Suppressor macrophage treated with lipopolysaccharide for 1 hour (primary cell): ENCODE results near the gene PIR.
A peak's percentile ranks its signal among the peaks of the same experiment; 100 is the strongest.

ENCODE experiments used
- DNase-seq, 3 donors: peaks; one replicate each; pipeline ENCODE4 v3.0.0-alpha.2; 2020 to 2022

Gene PIR

DNA sequence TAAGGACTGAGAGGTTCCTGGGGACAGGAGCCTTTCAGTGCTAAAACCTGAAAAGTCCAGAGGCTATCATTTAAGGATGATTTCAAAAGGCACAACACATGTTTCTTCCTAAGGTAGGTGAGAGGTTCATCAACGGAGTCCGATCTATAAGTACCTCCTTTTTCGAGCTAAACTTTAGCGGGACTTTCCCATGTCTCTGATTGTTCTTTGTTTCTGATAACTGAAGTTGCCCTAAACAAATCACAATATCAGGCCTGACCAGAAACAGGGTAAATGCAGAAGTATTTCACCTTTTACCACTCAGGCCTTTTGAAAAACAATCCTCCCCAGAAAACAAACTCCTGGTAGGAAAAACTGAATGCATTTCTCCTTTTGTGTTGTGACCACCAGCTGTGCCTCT, 17.6 kb downstream of the PIR start:
- DNase-seq = no peak

DNA sequence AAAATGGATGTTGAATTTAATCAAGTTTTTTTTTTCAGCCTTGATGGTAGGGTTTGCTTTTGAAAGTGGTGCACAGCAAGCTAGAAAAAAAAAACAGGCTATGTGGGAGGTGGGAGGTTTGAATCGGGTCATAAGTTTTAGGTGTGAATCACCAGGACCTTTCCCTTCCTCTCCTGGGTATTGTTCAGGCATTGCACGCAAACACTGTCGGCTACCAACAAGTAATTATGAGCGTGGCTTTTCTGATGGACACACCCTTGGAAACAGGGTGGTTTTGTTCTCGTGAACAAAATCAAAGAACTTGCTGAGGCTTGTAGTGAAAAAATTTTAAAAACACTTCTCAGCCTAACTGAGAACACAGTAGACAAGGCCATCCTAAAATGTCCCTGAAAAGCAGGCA, 18.1 kb downstream of the PIR start:
- DNase-seq = no peak

DNA sequence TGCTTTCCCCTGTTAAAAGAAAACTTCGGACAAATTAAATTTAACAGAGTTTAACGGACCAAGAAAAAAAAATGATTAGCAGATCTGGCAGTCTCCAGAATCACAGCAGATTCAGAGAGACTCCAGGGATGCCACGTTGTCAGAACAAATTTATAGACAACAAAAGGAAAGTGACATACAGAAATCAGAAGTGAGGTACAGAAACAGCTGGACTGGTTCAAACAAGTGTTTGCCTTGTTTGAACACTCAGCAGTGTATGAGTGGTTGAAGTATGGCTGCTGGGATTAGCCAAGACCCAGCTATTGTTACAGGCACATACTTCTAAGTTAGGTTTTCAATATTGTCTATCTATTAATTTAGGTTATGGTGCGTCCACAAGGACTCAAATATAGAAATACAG, 19.1 kb downstream of the PIR start:
- DNase-seq = no peak

DNA sequence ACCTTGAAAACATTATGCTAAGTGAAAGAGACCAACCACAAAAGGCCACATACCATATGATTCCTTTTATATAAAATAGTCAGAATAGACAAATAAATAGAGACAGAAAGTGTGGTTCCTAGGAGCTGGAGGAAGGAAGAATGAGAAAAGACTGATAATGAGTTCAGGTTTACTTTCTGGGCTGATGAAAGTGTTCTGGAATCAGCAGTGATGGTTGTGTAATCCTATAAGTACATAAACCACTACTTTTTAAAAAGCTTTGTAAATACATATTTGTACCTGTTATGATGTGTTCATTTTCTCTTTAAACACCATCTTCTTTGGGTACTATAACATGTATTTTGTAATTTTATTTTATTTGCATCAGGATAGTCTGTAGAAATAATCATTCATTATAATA, 20.6 kb downstream of the PIR start:
- DNase-seq = no peak

DNA sequence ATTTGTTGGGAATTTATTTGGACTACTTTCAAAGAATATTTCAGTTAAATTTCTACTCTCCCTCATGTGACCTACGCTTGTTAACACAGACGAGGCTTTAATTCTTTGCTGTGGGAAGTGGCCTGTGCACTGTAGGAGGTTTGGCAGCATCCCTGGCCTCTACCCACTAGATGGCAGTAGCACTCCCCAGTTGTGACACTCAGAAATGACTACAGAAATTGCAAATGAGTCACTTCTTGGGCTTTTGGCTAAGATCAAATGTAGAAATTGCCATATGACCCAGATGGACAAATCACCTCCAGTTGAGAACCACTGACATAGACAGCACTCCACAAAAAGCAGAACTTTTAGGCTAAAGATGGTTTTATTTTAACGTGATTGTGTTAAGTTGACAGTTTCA, 22.1 kb downstream of the PIR start:
- peak; percentile 69 to 90 (median 74) for DNase-seq

DNA sequence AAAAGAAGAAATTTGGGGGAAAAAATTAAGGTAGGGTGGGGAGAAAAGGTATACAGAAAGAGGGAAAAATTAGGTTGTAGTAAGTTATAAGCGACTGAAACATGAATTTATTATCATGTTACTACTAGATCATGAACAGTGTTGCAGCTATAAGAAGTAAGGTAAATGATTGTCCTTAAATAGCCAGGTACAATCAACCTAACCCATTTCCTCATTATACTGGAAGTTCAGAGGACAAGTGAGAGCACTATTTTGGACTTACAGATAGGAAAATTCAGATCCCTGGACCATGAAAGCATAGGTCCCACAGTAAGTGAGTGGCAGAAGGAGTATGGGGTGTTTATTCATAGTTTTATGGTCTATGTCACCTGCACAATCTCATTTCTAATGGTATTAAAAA, 23.5 kb downstream of the PIR start:
- DNase-seq = no peak

DNA sequence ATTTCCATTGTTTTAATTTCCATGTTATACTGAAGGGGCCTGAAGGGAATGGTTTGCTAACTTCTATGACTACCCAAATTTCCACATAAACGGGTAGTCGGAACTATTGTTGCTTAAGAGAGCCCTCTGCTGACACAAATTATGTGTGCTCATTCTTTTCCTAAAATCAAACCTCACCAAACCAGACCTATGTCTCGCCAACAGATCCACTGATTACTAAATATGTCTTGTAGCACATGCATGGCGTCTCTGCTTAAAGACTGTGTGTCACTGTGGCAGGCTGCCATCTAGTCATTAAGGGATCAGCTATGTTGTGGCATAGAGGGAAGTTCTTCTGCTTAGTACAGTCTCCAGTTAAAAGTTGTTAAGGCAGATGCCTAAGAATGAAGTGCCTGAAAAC, 25.1 kb downstream of the PIR start:
- DNase-seq = peak; percentile 45 to 65 (median 62)

DNA sequence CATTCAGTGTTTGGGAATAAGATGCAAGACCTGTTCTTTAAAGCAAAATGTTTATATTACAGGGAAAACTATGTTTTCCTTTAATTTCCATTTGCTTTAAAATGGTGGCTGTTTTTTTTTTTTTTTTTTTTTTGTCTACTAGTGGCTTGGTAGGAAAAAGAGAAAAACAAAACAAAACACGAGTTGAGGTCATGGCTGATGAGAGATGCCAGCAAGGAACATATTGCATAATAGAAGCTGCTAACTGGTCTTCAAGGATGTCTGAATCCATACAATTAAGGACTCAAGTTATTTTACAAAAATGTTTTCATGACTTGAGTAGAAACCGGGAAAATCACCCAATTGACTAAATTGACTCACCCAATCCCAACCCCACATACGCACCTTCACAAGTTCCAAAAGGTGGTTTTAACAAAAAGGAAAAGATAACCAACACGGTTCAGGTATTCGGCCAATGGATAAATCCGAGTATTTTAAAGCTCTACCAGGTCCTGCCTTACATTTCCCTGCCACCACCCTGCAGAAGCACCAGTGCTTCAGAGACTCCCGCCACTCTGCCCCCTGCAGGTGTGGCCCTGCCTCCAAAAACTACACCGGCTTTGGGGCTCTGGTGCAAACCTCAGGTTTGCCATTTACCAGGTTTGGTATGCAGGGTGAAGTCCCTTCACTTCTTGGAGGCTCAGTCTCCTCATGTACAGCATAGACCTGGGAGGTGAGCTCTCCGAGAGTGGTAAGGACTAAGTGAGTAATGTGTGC, 27.1 kb downstream of the PIR start:
- no peak for DNase-seq

DNA sequence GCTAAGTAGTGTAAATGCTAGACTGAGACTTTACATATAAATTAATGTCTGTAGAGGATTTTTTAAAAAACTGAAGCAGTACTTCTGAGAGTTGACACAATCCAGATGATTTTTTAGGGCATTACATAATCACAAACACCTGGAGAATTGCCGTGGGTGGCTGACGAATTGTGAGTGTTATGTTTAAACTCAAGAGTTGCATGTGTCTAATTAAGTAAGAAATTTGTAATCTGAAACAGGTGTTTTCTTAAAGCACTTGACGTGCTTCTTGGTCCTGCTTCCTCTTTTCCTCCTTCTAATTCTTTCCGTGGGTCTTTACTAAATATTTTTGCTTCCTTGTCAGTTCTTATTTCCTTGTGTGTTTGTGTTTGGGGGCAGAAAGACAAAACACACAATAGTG, 27.8 kb downstream of the PIR start:
- no peak for DNase-seq

DNA sequence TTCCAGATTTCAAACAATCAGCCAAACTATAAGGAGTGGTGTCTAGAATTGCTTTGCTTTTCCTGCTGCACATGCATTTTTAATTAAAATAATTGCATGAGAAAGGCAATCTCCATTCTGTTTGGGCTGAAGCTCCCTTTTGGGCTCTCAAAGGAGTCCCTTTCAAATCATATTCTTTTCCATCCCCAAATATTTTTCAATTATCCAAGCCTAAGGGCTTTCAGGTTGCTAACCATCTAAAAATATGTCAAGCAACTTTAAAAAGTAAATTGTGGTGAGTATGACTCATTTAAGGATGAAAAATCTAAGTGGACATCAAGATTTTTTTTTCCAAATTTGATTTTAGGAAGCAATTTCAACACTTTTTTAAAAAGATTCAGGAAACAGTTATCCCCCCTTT, 28.4 kb downstream of the PIR start:
- DNase-seq = no peak

DNA sequence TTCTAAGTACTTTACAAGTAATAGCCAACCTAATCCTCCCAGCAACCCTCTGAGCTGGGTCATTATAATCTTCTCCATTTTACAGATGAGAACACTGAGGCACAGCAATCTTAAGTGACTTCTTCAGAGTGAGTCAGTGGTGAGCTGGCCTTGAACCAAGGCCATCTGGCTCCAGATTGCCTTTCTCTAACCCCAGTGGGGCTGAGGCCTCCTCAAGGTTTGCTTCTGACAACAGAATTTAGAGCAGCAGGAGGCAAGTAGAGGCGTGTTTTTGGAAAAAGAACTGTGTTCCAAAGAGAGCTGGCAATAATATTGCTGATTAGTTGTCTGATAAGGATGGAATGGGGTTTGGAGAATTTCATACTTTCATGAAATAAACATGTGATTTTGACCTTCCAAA, 41.2 kb downstream of the PIR start:
- DNase-seq = no peak

DNA sequence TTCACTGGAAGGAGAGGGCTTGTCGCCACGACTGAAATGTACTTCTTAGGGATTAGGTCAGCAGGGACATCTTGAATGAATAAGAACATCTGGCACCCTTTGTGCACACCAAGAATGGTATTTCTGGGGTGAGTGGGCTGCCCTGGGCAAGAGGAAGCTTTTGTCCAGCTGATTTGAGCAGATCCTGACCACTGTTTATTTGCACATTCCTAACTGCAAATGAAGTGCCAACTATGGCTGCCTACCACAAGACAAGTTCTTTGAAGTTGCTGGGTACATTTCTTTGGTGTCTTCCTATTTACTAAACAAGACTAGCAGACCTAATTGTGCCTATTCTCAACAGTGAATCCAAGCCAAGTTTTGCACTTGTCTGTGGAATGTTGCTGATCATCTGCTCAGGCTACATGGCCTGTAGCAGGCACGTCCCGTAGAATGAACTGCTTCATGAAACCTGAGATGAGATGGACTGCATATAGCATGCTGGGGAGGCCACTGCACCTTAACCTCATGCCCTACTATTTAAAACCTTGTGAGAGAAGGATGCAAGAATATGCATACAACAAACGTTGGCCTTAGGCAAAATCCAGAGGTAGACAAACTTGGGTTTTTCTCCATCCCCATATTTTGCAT, 45.0 kb downstream of the PIR start:
- no peak for DNase-seq

DNA sequence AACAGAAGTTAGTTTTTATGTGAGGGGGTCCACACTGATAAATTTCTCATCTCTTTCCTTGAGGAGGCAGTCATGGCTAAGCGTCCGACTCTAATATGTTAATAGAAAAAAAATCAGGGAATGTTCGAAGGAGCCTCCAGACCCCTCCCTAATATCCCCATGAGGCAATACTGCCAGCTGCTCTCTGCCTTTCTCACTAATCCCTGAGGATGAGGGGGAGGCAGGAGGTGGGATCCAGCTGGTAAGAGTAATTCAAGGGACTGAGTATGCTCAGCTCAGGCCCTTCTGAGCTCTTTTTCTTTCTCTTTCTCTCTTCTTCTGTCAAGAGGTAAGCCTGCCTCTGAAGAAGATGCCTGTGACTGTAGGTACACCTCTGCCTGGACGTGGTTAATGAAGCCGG, 51.7 kb downstream of the PIR start:
- no peak for DNase-seq

DNA sequence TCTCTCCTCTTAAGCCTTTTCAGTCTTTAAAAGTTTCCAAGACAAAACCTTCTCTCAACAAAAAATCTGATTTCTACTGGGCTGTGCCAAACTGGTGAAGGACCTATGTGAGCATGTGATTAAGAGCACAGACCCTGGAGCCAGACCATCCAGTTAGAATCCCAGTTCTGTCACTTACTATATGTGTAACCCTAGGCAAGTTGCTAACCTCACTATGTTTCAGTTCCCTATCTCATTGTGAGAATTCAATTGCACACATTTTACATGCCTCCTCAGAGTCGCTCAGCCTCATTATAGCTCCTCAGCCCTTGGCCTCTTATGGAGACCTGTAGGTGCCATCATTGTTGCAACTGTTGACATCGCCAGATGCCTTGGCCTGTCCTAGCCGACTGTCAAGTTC, 54.8 kb downstream of the PIR start:
- DNase-seq = peak in 1 of 3 donors; percentile 27

DNA sequence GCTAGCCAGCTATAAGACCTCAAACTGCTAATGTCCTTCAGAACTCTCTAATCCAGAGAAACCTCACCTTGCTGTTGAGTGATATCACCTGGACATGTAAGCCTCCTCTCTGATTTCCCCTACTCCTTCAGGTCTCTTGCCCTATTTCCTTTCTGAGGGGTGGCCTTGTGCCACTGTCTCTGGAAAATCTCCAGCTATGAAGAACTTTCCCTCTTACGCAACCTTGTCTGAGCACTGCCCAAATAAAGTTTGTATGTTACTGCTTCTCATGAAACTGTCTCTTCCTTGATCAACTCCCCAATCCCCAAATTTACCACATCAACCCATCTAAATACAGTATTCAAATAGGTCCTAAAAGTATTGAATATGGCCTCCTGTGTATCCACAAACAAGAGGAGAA, 55.4 kb downstream of the PIR start:
- DNase-seq = peak in 1 of 3 donors; percentile 6

DNA sequence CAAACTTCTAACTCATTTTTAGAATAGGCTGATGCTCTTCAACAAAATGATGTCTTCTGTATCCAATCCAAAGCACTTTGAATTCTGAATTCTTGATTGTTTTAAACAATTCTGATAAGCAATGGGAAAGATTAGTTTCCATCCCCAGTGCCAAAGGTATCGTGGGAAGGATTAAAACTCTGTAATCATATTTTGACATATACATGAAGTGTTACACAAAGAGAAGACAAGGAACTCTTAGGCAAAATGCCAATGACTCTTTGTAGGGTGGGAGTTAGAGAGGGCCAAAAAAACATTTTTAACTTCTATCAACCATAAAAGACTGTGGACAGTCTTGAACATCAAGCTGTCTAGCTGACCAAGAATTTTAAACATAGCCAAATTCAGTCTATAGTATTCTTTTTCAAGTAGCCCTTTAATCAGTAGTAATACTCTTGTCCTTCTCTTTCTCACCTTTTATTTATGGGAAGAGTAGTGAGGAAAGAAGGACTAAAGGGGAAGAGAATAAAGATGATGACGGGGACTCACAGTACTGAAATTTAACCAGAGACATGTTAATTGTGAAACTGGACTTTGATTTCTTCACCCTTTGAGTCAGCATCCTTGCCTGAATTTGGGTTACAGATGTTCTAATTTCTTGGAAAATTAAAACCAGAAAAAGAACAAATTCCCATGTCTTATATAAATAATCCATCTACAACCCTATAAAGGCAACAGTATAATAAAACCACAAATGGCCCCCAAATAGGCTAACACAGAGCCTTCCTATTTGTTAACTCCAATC, 57.1 kb downstream of the PIR start:
- DNase-seq = peak in 2 of 3 donors; percentile 26 to 47

DNA sequence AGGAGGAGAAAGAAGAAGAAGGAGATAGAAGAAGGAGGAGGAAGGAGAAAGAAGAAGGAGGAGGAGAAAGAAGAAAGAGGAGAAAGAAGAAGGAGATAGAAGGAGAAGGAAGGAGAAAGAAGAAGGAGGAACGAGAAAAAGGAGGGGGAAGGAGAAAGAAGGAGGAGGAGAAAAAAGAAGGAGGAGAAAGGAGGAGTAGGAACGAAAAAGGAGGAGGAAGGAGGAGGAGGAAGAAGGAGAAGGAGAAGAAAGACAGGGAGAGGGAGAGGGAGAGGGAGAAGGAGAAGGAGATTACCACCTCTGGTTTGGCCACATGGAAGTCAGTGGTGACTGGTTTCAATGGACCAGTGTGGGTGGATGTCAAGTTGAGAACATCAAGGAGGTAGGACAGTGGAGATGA, 58.9 kb downstream of the PIR start:
- no peak for DNase-seq

DNA sequence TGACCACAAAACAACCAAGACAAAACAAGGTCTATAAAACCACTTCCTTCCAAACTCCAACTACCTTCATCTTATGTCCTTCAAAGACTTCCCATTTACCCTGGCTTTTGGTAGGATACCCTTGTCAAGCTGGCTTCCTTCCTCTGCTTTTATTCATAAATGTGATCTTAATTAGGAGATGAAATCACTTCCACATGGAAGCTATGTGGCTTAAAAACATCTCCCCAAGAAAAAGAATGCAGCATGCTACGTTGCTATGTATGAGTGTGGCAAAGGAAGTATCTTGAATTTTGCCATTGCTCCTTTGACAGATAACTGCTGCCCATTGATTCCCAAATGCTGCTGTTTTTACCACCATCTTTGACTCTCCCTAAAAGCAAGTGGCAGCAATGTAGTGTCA, 62.5 kb downstream of the PIR start:
- no peak for DNase-seq

DNA sequence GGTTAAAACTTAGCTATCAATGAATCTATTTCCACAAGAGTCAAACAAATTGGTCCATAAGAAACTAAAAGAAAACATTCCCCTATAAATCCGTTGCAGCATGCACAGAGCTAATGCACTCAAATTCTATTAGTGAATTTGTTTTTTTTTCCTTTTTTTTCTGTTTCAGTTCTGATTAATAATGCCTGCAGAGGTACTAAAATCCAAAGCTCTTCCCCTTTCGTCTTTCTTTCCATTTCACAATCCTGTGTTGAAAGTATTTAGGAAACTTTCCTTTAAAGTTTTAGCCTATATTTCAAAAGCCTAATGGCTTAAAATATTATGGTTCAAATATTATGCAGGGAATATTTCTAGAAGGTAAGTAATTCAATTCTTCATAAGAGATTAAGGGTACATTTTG, 63.1 kb downstream of the PIR start:
- DNase-seq = peak in 1 of 3 donors; percentile 30

DNA sequence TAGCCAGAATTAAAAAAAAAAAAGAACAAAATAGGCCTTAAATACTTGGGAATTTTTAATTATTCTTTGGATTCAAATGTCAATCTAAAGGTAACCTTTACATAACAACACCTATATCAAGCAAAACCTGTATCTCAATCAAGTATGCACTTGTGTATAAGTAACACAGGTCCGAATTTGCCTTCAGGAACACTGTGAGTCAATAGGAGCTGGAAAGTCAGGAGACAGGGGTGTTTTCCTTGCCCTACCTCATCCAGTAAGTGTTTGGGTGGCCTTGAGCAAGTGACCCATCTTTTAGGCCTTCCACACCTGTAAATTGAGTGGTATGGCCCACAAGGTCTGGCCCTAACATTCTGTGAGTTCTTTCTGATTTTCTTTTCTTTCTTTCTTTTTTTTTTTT, 68.1 kb downstream of the PIR start:
- no peak for DNase-seq

DNA sequence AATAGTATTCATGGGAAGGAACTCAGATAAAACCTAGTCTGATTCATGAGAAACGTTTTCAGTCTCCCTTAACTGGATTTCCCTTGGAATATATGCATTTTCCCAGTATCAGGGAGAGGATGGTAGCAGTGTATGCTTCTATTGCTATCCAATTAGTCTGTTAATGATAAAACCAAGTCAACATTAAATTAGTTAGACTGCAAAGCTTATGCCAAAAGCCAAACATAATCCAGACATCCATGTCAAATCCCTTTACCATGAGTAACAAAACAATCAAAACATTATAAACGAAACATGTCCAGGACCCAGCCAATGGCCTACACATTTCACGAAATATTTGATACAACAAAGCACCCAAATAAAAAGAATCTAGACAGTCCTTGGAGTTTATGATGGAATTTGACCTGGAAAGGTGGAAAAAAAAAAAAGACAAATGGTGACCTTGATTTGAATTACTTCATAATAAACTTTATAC, 74.4 kb downstream of the PIR start:
- DNase-seq = no peak

DNA sequence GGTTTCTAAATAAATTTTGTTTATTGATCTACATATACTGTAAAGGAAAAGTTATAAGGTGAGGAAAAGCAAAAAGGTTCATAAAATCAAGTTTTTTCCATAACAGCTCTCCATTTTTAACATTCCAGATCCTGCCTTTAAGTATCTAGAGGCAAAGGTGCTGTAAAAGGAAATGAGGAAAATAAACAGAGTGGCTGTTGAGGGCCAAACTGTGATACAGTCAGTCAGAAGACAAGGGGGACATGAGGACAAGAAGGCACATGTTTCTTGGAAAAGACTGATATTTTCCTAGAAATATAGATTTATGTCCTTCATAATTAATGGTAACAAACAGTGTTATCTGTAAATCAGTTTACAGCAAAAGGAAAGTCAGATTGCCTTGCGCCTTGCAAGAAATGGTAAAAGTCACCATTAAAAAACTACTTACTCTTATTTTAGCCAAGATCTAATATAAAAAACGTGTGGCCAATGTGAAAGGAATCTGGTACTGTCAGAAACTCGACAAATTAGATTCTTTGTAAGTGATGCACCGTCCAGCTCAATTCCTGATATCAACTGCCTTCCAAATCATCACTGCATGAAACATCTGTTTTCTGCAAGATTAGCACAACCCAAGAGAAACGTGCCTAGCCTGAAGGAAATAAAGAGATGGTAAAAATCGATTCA, 75.0 kb downstream of the PIR start:
- DNase-seq = no peak
